ENCODE measurements around the gene MYCBP. TPM values are rescaled to one million over a fixed set of nuclear protein-coding genes. Genes with fewer than 3 reads are reported as not detected.

MYCBP gene
- total RNA-seq, 1 donor from 2014 or later, result 34.6 TPM

- Mint-ChIP-seq H3K27me3 (ENCODE audit: unreplicated experiment) (peaks cover 5% of the 10 kb centered on the region), H3K27ac (ENCODE audit: unreplicated experiment) (no peak overlapping the region), H3K4me3 (ENCODE audit: unreplicated experiment) (peak overlapping the region; percentile 76), H3K36me3 (ENCODE audit: low read depth, unreplicated experiment) (no peaks in the 10 kb centered on the region), H3K4me1 (ENCODE audit: unreplicated experiment) (no peaks in the 10 kb centered on the region), H3K9me3 (ENCODE audit: unreplicated experiment) (no peaks in the 10 kb centered on the region)
- TF ChIP-seq, protein P1, sequence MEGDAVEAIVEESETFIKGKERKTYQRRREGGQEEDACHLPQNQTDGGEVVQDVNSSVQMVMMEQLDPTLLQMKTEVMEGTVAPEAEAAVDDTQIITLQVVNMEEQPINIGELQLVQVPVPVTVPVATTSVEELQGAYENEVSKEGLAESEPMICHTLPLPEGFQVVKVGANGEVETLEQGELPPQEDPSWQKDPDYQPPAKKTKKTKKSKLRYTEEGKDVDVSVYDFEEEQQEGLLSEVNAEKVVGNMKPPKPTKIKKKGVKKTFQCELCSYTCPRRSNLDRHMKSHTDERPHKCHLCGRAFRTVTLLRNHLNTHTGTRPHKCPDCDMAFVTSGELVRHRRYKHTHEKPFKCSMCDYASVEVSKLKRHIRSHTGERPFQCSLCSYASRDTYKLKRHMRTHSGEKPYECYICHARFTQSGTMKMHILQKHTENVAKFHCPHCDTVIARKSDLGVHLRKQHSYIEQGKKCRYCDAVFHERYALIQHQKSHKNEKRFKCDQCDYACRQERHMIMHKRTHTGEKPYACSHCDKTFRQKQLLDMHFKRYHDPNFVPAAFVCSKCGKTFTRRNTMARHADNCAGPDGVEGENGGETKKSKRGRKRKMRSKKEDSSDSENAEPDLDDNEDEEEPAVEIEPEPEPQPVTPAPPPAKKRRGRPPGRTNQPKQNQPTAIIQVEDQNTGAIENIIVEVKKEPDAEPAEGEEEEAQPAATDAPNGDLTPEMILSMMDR (IDR thresholded peaks at IDR 0.05; ENCODE audit: unreplicated experiment), result peak; percentile 95
- peak; percentile 95 for DNase-seq (ENCODE audit: low spot score)
Observed at GRCh38 chr1:38818175-38818976, 54.8 kb downstream of the MYCBP start.

GRCh38 chr1:38817267-38818174 is 55.6 kb downstream of the MYCBP start:
- DNase-seq (ENCODE audit: low spot score), result no peak
- H3K27ac Mint-ChIP-seq (ENCODE audit: unreplicated experiment), result no peak overlapping the region
- H3K27me3 Mint-ChIP-seq (ENCODE audit: unreplicated experiment), result peaks cover 5% of the 10 kb centered on the region
- no peaks in the 10 kb centered on the region for H3K9me3 Mint-ChIP-seq (ENCODE audit: unreplicated experiment)
- TF ChIP-seq, protein P1 (IDR thresholded peaks at IDR 0.05; ENCODE audit: unreplicated experiment), result no peak
- H3K4me3 Mint-ChIP-seq (ENCODE audit: unreplicated experiment), result peak overlapping the region; percentile 25
- no peaks in the 10 kb centered on the region for H3K36me3 Mint-ChIP-seq (ENCODE audit: low read depth, unreplicated experiment)
- no peaks in the 10 kb centered on the region for H3K4me1 Mint-ChIP-seq (ENCODE audit: unreplicated experiment)

DNA sequence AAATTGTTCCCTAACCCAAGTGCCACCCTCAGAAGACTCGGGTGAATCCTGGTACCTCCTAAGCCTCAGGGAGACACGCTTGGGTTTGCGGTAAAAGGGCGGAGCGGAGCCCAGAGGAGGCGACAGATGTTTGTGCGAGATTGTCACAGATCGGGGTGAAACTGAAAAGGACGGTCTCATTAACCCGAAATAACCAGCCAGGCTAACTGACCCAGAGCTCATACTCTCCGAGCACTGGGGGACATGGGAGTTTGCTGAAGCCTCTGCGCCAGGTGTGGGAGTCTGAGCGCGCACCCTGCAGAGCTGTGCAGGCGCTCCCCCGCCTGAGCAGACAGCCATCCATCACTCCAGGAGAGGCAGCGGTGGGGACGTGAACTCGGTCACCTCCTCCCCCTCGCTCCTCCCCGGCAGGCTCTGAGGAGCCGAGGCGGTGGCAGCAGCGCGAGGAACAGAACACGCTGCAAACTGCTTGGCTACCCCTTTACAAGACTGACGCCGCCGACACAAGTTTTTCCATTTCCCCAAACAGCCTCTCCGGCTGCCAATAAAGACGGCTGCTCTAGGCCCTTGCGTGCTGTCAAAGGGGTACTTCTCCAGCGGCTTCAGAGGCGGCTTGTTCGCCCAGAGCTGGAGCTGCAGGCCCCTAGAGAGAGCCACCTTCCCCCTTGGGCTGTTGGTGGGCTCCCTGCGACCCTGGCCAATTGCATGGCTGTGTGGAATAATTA is 57.1 kb downstream of the MYCBP start:
- H3K27me3 Mint-ChIP-seq (ENCODE audit: unreplicated experiment), result peaks cover 8% of the 10 kb centered on the region
- H3K9me3 Mint-ChIP-seq (ENCODE audit: unreplicated experiment), result no peaks in the 10 kb centered on the region
- H3K4me1 Mint-ChIP-seq (ENCODE audit: unreplicated experiment), result no peaks in the 10 kb centered on the region
- TF ChIP-seq, protein P1 (IDR thresholded peaks at IDR 0.05; ENCODE audit: unreplicated experiment), result no peak
- H3K4me3 Mint-ChIP-seq (ENCODE audit: unreplicated experiment), result no peak overlapping the region
- no peak for DNase-seq (ENCODE audit: low spot score)
- no peak overlapping the region for H3K27ac Mint-ChIP-seq (ENCODE audit: unreplicated experiment)
- H3K36me3 Mint-ChIP-seq (ENCODE audit: low read depth, unreplicated experiment), result no peaks in the 10 kb centered on the region

GRCh38 chr1:38814984-38815464 is 58.1 kb downstream of the MYCBP start:
- no peak overlapping the region for H3K27ac Mint-ChIP-seq (ENCODE audit: unreplicated experiment)
- H3K27me3 Mint-ChIP-seq (ENCODE audit: unreplicated experiment), result peaks cover 9% of the 10 kb centered on the region
- no peaks in the 10 kb centered on the region for H3K4me1 Mint-ChIP-seq (ENCODE audit: unreplicated experiment)
- H3K9me3 Mint-ChIP-seq (ENCODE audit: unreplicated experiment), result no peaks in the 10 kb centered on the region
- TF ChIP-seq, protein P1 (IDR thresholded peaks at IDR 0.05; ENCODE audit: unreplicated experiment), result no peak
- no peaks in the 10 kb centered on the region for H3K36me3 Mint-ChIP-seq (ENCODE audit: low read depth, unreplicated experiment)
- DNase-seq (ENCODE audit: low spot score), result no peak
- H3K4me3 Mint-ChIP-seq (ENCODE audit: unreplicated experiment), result no peak overlapping the region
